Activated CD8-positive, alpha-beta memory T cell treated with anti-CD3 and anti-CD28 coated beads, Interleukin-2, amount 50 U/mL, for 24 hours (primary cell): Measurements from ENCODE around the gene DCTN2.
"Not testable (repeated sequence)": the region's sequence is repeated elsewhere in the genome, so short reads cannot be mapped to it uniquely, and the experiment has no call there.

Experiments
- DNase-seq: peaks from one replicate; pipeline ENCODE4 v3.0.0-alpha.2; 2020; ENCODE audit errors: extremely low read depth

Gene DCTN2

GRCh38 chr12:57528176-57528575 is 18.8 kb downstream of the DCTN2 start:
- no peak for DNase-seq

DNA sequence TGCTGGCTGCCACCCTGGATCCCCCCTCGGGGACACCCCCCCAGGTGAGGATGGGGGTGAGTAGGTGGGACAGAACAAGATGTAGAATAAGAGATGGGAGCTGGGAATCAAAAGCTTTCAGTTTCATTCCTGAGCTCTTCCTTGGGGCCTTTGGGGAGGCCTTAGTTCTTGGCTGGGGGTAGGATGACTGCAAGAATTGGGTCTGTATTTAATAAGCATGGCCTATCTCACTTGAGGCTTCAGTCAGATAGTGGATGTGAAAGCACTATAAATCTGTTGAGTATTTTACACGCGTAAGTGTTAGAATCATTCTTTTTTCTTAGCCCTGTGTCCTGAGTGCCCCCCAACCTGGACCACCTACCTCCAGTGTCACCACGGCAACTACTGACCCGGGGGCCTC is 19.8 kb downstream of the DCTN2 start:
- no peak for DNase-seq

DNA sequence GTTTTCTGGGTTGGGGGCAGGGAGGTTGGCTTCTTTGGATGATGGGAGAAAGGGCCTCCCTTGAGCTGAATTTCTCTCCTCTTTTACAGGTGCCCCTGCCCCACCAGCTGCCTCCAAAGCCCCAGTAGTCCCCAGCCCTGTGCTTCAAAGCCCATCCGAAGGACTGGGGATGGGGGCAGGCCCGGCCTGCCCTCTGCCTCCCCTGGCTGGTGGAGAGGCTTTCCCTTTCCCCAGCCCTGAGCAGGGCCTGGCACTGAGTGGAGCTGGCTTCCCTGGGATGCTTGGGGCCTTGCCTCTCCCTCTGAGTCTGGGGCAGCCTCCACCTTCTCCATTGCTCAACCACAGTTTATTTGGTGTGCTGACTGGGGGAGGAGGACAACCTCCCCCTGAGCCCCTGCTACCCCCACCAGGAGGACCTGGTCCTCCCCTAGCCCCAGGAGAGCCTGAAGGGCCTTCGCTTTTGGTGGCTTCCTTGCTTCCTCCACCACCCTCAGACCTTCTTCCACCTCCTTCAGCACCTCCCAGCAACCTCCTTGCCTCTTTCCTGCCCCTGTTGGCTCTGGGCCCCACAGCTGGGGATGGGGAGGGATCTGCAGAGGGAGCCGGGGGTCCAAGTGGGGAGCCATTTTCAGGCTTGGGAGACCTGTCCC is 20.4 kb downstream of the DCTN2 start:
- DNase-seq: no peak

DNA sequence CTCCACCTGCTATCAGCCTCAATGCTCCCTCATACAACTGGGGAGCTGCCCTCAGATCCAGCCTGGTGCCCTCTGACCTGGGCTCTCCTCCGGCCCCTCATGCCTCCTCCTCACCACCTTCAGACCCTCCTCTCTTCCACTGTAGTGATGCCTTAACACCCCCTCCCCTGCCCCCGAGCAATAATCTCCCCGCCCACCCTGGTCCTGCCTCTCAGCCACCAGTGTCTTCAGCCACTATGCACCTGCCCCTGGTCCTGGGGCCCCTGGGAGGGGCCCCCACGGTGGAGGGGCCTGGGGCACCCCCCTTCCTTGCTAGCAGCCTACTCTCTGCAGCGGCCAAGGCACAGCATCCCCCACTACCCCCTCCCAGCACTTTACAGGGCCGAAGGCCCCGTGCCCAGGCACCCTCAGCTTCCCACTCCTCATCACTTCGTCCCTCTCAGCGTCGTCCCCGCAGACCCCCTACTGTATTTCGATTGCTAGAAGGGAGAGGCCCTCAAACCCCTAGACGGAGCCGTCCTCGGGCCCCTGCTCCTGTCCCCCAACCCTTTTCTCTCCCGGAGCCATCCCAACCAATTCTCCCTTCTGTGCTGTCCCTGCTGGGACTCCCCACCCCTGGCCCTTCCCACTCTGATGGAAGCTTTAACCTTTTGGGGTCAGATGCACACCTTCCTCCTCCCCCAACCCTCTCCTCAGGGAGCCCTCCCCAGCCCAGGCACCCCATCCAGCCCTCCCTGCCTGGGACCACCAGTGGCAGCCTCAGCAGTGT is 21.2 kb downstream of the DCTN2 start:
- no peak for DNase-seq

GRCh38 chr12:57524814-57525614 is 22.0 kb downstream of the DCTN2 start:
- no peak for DNase-seq

GRCh38 chr12:57523706-57524614 is 23.0 kb downstream of the DCTN2 start:
- DNase-seq: no peak

- no peak for DNase-seq
These were observed 23.9 kb downstream of the DCTN2 start for GRCh38 chr12:57522887-57523705.

DNA sequence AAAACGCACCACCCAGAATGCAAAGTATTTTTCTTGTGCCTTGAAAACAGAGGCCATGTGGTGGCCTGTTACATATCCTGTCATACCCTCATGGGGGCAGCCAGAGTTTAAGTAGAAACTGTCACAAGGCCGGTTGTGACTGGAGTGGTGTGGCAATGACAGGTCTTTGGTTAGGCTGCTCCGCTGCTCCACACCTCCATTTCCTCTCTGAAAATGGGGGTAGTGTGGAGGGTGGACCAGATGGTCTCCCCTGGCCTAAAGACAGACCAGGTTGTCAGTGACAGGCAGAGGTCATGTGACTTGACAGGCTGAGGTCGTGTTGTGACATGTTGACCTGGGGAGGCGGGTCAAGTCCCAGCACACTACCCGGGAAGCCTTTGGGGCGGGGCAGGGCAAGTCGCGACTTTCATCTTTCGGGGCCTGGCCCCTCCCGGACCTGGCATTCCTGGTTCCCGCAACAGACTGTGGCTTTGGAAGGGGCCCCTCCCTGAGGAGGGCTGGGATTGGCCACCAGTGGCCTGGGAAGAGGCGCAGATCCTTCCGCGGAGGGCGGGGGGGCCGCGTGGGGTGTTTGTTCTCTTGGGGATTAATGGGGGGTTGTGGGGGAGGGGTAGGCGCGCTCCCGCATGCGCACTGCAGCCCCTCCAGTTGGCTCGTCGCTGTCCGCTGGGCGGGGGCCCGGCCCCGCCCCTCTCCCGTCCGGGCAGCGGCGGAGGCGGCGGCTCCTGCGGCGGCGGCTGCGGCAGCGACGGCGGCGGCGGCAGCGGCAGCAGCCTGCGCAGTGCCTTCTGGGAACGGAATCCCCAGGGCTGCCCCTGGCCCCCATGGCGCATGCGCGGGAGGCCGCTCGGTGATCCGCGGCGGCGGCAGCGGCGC is 24.7 kb downstream of the DCTN2 start, which contains the start of gene MBD6:
TSS of gene MBD6 (plus strand) at position 814 of the 876 bp plus-strand sequence. CDS start 1,480 bp downstream, outside the sequence.
- peak; percentile 61 for DNase-seq

DNA sequence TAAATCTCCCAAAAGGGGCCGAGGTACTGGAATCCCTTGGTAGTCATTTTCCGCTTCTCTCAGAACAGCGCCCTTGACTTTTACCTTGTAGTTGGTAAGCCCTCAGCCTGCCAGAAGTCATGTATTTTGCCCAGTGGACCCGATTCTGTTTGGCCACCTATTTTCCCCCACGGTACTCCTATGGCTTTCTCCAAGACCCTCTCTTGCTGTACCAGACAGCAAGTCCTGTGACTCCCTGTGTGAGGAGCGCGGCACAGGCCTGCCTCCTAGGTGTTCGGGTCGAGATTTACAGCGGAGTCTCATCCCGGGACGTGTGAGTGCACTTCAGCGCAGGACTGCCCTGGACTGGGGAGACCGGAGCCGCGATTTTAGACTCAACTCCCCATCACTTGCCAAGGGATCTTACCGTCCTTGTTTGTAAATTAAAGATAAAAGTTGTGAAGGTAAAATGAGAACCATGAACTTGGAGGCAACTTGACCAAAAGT is 25.4 kb downstream of the DCTN2 start:
- no peak for DNase-seq

DNA sequence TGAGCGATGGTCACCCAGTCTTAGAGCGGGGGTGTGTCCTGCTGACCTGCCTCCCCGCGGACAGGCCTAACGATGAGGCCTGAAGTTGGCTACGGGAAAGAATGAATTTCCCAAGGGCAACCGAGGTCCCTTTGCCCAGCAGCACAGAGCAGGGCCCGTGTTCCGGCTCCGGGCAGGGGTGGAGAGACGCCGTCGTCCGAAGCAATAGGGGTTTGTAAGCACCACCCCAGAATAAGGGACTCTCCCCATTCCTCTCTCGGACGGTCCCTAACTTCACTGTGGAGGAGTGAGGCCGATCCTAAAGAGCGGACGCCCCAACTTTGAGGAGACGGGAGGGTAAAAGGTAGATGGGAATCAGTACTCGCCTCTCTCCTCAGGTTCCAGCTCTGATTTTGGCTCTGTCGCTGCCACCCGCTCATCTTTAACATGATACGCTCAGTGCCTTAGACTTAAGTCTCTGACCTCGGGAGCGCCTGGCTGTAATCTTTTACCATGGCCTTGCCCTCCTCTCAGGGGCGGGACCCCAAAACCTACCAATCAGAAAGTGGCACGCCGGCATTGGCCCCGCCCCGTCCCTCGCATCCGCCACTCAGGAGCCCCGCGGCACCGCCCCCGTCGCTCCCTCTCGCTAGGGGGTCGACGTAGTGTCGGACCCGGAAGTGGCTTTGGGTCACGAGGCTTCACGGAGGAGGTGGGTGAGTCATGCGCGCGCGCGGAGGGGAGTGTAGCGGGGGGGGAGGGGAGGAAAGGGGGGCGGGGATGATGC is 26.8 kb downstream of the DCTN2 start, which contains the start of gene DDIT3:
TSS of gene DDIT3 (minus strand) at position 462 of the 766 bp plus-strand sequence. CDS start 3,108 bp downstream, outside the sequence.
- DNase-seq: peak; percentile 98

- no peak for DNase-seq
These were observed 27.3 kb downstream of the DCTN2 start for GRCh38 chr12:57519796-57520052.

DNA sequence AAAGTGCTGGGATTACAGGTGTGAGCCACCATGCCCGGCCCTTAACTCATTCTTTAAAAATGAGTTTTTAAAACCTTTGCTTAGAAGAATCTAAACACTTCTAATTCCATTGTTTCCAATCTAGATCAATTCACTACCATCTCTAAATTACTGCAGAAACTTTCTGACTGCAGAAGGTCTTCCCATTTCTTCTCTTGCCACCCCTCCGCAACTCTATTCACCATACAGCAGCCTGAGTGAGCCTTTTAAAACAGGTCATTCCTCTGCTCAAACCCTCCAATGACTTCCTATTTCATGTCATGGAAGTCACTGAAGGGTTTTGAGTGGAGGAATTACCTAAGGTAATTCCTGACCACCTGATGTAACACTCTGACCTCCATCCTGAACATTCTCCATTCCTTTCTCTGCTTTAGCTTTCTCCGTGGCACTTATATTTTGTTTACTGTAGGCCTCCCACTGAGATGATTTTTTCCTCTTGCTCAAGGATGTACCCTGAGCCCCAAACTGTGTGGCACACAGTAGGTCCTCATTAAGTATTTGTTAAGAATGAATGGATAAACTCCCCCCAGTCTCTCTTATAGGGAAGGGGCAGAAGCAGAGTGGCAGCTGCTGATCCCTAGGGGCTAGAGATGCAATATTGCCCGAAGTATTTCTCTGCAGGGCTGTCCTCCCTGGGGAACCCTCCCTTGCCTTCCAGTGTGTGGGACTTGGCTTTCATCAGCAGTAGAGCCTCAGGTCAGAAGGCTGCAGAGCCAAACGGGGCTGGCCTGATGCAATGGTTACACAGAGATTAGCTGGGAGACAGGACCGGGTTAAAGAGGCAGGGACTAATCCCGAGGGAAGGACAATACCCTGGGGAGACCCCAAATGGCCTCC is 27.8 kb downstream of the DCTN2 start:
- DNase-seq: no peak

DNA sequence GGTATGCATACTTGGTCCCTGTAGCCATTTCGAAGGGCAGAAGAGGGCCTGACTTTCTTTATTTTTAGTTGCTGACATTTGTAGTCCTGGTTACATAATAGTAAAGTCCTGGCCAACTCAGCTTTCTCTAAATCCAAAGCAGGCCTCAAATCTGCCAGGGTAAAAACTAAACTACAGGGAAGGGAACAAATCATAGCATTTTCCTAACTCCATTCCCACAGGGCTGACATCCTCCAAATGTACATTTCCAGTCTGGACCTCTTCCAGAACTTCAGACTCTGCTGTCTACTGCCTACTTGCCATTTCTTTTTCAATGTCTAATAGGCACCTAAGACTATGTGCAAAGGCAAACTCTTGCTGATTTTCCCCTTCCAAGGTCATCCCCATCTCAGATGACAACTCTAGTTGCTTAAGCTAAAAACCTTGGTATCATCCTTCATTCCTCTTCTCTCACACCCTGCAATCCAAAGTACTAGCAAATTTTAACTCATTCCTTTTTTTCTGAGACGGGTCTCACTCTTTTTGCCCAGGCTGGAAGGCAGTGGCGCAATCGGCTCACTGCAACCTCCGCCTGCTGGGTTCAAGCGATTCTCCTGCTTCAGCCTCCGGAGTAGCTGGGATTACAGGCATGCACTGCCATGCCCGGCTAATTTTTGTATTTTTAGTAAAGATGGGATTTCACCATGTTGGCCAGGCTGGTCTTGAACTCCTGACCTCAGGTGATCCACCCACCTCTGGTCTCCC is 28.6 kb downstream of the DCTN2 start:
- no peak for DNase-seq

GRCh38 chr12:57517718-57518117 is 29.3 kb downstream of the DCTN2 start:
- not testable (repeated sequence) for DNase-seq

GRCh38 chr12:57517187-57517586 is 29.8 kb downstream of the DCTN2 start:
- DNase-seq: no peak

DNA sequence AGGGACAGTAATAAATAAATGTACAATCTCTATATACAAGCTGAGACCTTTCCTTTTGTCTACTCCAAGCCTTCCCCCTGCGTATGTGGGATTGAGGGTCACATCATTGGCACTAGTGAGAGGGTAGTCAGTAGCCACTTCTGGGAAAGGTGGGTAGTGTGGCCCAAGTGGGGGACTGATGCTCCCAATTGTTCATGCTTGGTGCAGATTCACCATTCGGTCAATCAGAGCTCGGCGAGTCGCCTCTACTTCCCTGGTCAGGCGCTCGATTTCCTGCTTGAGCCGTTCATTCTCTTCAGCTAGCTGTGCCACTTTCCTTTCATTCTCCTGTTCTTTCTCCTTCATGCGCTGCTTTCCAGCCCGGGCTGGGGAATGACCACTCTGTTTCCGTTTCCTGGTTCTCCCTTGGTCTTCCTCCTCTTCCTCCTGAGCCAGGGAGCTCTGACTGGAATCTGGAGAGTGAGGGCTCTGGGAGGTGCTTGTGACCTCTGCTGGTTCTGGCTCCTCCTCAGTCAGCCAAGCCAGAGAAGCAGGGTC is 30.3 kb downstream of the DCTN2 start:
- no peak for DNase-seq
